GM21390 (cell line): ENCODE results near the gene KIF3B.
"Not testable (repeated sequence)": the region's sequence is repeated elsewhere in the genome, so short reads cannot be mapped to it uniquely, and the experiment has no call there.

Experiments
- ATAC-seq: cut with Tn5 transposase; IDR thresholded peaks from one replicate; pipeline ENCODE4 v1.9.1; 2021; ENCODE audit not compliant: unreplicated experiment

Gene KIF3B

DNA sequence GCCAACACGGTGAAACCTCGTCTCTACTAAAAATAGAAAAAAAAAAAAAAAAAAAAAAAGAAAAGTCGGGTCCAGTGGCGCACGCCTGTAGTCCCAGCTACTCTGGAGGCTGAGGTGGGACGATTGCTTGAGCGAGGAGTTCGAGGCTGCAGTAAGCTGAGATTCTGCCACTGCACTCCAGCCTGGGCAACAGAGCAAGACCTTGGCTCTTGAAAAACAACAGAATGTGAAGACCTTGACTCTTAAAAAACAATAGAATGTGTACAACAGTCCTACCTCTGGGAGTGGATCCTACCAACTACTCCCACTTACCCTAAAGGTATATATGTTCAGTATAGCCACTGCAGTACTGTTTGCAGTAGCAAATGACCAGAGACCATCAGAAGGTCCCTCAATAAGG is 15.1 kb downstream of the KIF3B start:
- no peak for ATAC-seq

DNA sequence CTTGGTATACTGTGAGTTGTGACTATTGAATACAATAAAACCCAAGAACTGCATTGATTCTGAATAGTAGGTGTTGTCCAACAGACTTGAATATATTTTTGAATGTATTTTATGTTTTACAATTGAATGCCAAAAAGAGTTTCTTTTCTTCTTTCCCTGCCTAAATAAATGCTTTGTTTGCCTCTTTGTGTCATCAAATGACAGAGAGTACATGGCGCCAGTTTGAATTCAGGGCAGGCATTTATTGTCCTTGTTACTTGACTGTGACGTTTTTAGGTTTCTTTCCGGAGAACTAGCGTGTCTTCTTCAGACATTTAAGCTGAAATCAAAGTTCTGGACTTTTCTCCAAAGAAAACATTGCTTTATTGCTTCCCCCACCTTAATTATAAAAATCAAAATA is 16.6 kb downstream of the KIF3B start:
- no peak for ATAC-seq

DNA sequence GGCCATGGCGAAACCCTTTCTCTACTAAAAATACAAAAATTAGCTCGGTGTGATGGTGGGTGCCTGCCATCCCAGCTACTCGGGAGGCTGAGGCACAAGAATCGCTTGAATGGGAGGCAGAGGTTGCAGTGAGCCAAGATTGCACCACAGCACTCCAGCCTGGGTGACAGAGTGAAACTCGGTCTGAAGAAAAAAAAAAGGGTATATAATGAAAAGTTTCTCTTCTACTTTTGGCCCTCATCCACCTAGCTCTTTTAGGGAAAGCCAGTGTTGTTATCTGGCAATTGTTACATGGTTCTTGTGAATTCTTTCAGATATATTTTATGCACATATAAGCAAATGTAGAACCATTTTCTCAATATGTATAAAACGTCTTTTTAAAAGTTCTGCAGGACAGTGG is 19.0 kb downstream of the KIF3B start:
- no peak for ATAC-seq

DNA sequence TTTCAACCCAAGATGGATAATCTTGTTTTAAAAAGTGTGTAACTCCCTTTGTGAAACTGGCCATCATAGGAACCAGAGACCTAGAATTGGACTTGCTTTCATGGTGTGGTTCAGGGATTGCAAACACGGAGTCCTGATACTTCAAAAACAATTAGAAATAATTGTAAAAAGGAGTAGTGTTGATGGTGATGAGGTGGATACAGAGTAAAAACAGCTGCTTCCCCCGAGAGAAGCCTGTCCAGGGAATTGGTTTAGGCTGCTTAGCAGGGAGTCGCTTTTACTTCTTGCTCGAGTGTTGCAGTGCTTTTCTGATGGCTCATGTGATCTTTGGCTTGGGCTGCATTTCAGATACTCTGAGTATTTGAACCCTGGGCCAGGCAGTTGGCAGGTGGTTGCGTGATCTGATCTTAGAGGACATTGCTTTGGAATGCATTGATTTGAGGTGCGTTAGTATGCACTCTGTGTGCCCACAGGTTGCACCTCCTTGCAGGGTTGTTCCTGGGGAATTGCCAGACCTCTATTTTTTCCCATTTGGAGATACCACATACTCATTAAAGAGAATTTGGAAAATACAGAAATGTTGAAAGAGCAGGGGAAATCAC is 19.5 kb downstream of the KIF3B start:
- no peak for ATAC-seq

DNA sequence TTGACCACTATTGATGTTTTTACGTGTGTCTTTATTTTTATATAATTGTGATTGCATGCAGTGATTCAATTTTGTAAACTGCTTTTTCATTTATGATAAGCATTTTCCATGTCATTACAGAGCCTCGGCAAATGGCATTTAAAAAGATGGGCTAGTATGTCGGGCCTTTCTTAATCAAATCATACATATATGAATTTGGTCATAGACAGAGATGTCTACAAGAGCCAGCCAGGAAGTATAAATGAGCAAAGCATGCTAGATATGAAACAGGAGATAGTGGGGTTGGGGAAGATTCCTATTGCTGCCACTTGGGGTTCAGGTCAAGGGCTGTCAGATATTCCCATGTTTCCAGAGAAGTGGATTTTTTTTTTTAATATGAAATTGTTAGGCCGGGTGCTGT is 20.0 kb downstream of the KIF3B start:
- no peak for ATAC-seq

DNA sequence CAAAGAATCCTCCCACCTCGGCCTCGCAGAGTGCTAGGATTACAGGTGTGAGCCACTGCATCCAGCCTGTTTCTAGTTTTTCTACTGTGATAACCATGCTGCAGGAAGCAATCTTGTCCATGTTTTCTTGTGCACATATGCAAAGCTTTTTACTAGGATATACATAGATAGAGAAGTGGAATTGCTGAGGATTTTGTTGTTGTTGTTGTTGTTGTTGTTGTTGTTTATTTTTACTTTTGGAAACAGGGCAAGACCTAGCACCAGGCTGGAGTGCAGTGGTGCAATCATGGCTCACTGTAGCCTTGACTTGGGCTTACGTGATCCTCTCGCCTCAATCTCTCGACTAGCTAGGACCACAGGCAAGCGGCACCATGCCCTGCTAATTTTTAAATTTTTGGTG is 23.2 kb downstream of the KIF3B start:
- no peak for ATAC-seq

DNA sequence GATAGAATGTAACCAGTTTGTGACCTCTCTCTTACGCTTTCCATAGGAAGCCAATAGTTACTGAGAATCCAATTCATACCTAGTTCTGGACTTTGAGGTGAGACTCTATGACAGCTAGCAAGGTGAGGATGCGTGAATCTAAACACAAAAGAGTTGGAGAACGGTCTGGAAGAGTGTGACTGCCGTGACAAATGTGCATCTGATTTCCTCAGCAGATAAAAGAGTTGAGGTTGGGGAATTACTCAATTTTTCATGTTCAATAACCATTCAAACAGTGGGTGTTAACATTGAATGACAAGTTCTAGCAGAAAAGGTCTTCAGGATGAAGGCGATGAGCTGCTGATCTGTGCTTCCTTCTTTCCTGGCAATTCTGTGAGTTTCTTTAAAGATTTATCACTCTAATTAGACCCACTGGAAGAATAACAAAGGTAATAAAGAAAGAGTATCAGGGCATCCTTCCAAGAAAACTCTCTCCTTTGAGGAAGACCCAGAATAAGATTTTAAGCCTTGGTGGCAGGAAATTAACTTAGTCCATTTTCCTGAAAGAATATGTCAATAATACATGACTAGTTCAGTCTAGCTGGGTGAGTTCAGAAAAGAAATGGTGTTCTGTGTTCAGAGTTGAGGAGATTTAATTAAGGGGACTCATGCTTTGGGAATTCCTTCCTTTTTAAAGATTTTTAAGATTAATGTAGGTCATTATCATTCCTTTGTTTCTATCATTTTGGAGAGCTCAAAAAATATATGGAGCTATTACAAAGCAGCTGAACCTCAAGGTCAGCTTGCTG is 24.5 kb downstream of the KIF3B start:
- no peak for ATAC-seq

DNA sequence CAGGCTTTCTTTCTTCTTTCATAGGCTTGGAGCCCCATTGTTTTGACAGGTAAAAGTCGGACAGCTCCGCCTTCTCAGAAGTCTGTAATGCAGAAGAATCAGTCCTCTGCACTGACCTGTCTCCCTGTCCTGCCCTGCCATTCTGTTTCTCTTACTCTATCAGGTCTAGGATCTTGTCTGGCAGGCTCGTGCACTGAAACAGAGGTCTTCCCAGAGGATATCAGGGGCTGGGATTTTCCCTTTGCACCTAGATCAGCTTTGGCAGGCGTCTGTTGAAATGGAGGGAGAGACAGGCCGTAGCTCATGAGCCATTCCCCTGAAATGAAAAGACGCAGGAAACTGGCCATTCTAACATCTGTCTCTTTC is 25.0 kb downstream of the KIF3B start:
- ATAC-seq, result no peak

DNA sequence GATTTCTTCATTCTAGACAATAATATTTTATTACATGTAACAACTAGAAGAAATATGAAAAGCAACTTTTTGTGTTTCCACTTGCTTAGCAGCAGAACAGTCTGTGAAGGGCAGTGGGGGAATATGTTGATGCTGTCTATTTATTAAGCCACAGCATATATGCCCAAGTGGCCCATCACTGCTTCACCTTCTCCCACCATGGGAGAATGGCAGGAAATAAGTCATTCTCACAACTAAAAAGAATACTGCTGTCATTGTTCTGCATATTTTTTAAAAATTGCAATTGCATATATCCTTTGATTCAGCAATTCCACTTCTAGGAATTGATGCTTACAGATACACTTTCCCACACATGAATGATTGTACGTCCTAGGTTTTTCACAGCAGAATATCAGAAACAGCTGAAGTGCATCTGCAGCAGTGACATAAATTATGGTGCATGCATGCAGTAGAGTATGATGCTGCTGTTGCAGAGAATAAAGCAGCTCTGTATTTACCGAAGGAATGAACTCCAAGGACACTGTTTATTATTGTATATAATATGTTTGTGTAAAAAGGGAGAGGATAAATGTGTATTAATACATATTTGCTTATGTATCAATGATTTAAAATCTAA is 26.8 kb downstream of the KIF3B start:
- ATAC-seq, result no peak

DNA sequence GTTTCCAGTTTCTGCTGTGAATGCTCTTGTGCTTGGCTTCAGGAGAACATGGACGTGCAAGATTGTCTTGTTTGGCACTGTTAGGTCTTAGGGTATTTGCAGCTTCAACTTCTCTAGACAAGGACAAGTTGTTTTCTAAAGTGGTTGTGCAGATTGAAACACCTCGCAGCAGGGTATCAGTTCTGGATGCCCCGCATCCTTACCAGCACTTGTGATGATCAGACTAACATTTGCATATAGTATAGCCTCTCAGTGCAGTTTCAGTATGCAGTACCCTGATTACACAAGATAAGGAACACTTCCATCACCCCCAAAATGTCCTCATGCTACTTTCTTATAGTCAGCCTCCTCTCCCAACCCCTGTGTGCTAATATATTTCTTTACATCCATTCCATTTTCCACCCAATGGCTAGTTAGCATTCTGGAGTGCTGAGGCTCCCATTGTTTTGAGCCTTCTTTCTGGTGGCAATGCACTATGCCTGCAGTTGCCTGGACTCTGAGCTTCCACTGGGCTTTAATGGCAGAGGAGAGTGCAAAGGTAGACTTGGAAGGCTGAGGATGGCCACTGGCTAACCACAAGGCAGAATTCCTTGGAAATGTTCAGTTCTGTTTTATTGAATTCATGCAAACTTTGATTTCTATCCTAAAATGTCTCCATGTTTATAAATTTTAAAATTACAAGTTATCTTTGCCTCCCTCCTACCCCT is 35.4 kb downstream of the KIF3B start:
- ATAC-seq, result no peak

DNA sequence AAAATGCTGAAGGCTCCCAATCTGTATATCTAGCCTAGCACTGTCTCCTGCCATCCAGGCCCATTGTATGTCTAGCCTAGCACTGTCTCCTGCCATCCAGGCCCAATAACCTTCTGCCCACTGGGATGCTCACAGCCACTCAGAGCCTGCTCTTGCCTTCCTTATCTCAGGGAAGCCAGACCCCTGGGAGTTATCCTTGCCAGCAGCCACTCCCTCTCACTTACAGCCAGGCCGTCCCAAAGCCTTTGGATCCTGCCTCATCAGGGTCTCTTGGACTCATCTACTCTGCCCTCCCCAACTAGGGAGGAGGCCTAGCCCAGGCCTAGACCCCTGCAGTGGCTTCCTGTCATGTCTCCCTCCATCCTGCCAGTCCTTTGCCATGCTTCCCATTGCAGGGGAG is 37.3 kb downstream of the KIF3B start:
- ATAC-seq, result no peak

DNA sequence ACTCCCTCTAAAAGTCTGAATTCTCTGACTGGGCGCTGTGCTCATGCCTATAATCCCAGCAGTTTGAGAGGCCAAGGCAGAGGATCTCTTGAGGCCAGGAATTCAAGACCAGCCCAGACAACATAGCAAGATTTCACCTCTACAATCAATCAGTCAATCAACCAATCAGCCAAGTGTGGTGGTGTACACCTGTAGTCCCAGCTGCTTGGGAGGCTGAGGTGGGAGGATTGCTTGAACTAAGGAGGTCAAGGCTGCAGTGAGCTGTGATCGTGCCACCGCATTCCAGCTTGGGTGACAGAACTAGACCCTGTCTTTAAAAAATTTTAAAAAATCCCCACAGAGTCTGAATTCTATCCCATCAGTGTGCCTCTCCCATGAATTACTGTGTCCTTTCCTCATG is 37.9 kb downstream of the KIF3B start:
- no peak for ATAC-seq

DNA sequence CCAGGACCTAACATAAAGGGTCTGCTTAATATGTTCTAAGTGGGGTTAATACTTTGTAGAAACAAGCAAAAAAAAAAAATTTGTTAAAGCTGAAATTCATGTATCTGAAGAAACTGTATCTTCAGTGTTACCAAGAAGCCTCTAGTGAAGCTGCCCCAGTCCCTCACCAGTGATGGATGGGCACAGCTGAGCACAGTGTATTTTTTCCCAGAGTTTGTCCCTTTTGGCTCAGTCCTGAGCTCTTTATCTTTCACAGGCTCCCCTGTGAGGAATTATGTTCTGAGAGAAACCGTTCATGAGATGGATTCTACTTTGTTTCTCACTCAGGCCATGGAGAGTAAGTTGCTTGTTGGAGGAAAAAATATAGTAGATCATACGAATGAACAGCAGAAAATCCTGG is 38.4 kb downstream of the KIF3B start:
- ATAC-seq, result no peak

DNA sequence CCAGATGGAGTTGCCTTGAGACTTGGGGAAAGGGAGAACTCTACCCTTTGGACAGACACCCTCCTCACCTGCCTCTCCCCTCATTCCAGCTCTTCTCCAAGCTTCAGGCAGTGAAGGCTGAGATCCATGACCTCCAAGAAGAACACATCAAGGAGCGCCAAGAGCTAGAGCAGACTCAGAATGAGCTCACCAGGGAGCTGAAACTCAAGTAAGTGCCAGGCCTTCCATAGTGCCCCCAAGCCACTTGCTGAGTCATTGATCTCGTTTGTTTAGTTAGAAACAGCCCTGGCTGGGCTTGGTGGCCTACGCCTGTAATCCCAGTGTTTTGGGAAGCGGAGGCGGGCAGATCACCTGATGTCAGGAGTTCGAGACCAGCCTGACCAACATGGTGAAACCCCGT is 39.2 kb downstream of the KIF3B start:
- ATAC-seq, result no peak

DNA sequence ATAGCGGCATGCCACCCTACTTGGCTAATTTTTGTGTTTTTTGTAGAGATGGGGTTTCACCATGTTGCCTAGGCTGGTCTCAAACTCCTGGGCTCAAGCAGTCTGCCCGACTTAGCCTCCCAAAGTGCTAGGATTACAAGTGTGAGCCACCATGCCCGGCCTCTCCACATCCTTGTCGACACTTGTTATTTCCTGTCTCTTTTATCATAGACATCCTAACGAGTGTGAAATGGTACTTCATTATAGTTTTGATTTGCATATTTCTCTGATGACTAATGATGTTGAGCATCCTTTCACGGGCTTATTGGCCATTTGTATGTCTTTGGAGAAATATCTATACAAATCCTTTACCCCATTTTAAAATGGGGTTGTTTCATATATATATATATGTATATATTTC is 41.6 kb downstream of the KIF3B start:
- ATAC-seq, result no peak

DNA sequence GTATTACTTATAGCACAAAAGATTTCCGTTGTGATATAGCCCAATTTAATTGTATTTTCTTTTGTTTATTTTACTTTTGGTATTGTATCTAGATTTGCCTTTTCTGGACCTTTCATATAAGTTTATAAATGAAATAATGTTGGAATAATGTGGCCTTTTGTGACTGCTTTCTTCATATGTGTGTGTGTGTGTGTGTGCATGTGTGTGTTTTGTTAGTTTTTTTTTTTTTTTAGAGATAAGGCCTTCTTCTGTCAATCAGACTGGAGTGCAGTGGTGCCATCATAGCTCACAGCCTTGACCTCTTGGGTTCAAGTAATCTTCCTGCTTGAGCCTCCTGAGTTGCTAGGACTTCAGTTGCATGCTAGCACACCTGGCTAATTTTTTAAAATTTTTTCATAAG is 42.9 kb downstream of the KIF3B start:
- ATAC-seq, result no peak

DNA sequence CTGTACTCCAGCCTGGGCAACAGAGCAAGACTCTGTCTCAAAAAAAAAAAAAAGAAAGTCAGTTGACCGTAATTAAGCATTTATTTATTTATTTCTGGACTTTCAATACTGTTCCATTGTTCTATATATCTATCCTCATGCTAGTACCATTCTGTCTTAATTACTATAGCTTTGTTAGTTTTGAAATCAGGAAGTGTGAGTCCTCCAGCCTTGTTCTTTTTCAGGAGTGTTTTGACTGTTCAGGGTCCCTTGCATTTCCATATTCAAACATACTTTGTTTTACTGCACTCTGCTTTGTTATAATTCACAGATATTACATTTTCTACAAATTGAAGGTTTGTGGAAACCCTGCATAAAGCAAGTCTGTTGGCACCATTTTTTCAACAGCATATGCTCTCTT is 43.9 kb downstream of the KIF3B start:
- no peak for ATAC-seq

DNA sequence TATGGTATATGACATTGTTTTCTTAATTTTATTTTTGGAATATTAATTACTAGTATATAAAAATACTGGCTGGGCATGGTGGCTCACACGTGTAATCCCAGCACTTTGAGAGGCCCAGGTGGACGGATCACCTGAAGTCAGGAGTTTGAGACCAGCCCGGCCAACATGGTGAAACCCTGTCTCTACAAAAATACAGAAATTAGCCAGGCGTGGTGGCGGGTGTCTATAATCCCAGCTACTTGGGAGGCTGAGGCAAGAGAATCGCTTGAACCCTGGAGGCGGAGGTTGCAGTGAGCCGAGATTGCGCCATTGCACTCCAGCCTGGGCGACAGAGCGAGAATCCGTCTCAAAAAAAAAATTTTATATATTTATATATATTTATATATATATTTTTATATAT is 44.8 kb downstream of the KIF3B start:
- not testable (repeated sequence) for ATAC-seq

DNA sequence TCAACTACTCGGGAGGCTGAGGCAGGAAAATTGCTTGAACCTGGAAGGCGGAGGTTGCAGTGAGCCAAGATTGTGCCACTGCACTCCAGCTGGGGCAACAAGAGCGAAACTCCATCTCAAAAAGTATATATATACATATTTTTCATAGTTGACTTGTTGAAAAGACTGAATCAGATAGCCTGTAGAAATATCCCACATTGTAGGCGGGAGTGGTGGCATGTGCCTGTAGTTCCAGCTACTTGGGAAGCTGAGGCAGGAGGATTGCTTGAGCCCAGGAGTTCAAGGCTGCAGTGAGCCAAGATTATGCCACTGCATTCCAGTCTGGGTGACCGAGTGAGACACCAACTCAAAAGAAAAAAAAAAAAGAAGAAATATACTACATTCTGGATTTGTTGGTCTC is 46.3 kb downstream of the KIF3B start:
- not testable (repeated sequence) for ATAC-seq

DNA sequence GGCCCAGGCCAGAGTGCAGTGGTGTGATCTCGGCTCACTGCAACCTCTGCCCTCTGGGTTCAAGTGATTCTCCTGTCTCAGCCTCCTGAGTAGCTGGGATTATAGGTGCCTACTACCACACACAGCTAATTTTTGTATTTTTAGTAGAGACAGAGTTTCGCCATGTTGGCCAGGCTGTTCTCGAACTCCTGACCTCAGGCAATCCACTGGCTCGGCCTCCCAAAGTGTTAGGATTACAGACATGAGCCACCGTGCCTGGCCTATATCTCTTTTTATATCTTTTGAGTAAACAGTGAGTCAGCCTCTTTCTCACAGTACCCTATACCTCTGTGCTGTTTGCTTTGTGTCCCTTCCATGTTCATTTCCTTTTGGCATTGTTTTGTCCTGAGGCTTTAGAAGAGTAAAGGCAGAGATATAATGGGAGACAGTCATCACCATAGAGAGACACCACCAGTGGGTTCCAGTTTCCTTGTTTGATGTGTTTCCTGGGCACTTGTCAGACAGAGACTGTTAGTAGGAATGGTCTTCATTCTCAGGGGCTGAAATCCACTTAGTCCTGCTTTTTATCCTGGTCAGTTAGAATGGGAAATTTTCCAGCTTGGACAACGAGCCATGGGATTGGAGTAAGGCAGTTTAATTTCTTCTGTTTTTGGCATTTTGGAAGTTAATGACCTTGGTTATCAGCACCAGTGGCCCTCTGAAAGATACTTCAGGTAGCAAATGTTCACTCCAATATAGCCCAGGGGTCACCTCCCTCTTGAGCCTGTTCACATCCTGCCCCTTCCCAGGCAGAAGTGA is 48.5 kb downstream of the KIF3B start:
- no peak for ATAC-seq

DNA sequence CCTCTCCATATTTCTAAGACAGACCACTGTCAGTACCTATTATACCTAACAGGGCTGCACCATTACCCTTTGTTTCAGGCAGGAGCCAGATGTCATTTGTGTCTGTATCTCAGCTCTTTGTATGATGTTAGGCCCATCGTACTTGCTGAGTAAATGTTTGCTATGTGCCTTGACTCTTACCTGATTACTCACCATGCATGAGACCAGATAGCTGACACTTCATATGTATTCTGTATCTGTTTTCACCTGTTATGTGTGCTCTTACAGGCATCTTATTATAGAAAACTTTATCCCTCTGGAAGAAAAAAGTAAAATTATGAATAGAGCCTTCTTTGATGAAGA is 49.0 kb downstream of the KIF3B start:
- no peak for ATAC-seq
